NCI-H226 (cell line): ENCODE data around the gene NKTR.

ENCODE experiments used
- DNase-seq: peaks from one replicate; pipeline ENCODE4 v3.0.0-alpha.2; 2015

The NKTR gene

GRCh38 chr3:42662813-42663535 lies 62.5 kb downstream of the NKTR start:
- DNase-seq: no peak

GRCh38 chr3:42663581-42664437 lies 63.3 kb downstream of the NKTR start:
- DNase-seq: no peak

- no peak for DNase-seq
These were observed 63.9 kb downstream of the NKTR start for GRCh38 chr3:42664438-42664803.

GRCh38 chr3:42665050-42665878 lies 64.8 kb downstream of the NKTR start:
- no peak for DNase-seq

- DNase-seq: no peak
These were observed 65.5 kb downstream of the NKTR start for GRCh38 chr3:42666022-42666421.

- DNase-seq: no peak
These were observed 66.1 kb downstream of the NKTR start for GRCh38 chr3:42666577-42666998.

- no peak for DNase-seq
These were observed 66.6 kb downstream of the NKTR start for GRCh38 chr3:42667096-42667522.

GRCh38 chr3:42667523-42668412 lies 67.3 kb downstream of the NKTR start:
- DNase-seq: peak; percentile 29

GRCh38 chr3:42668413-42668760 lies 67.9 kb downstream of the NKTR start:
- no peak for DNase-seq

GRCh38 chr3:42668793-42669217 lies 68.3 kb downstream of the NKTR start:
- DNase-seq: peak; percentile 29

GRCh38 chr3:42670051-42670576 lies 69.6 kb downstream of the NKTR start:
- DNase-seq: no peak

GRCh38 chr3:42670670-42671069 lies 70.2 kb downstream of the NKTR start:
- DNase-seq: no peak

GRCh38 chr3:42672515-42672914 lies 72.0 kb downstream of the NKTR start:
- no peak for DNase-seq

- DNase-seq: no peak
These were observed 72.6 kb downstream of the NKTR start for GRCh38 chr3:42673082-42673481.

- DNase-seq: no peak
These were observed 73.7 kb downstream of the NKTR start for GRCh38 chr3:42674146-42674545.

GRCh38 chr3:42675909-42676308 lies 75.4 kb downstream of the NKTR start:
- DNase-seq: no peak

- no peak for DNase-seq
These were observed 78.0 kb downstream of the NKTR start for GRCh38 chr3:42678447-42678846.

- DNase-seq: peak; percentile 27
These were observed 79.8 kb downstream of the NKTR start for GRCh38 chr3:42680271-42680670.

- no peak for DNase-seq
These were observed 80.3 kb downstream of the NKTR start for GRCh38 chr3:42680806-42681205.

- DNase-seq: no peak
These were observed 81.0 kb downstream of the NKTR start for GRCh38 chr3:42681361-42682038.

GRCh38 chr3:42682301-42683070 lies 82.0 kb downstream of the NKTR start:
- DNase-seq: no peak
